Adipocyte (in vitro differentiated cells): ENCODE measurements around the gene MICAL2.
A peak's percentile ranks its signal among the peaks of the same experiment; 100 is the strongest.

Source experiments
- DNase-seq: peaks from one replicate; pipeline ENCODE4 v3.0.0-alpha.2; 2015; ENCODE audit warnings: low read depth
- H3K27me3 ChIP-seq: replicated peaks from 2 replicates; pipeline ENCODE4 v1.7.0; 2013; ENCODE audit warnings: mild to moderate bottlenecking, low read length, moderate library complexity; ENCODE audit not compliant: control insufficient read depth, insufficient read depth
- H3K36me3 ChIP-seq: 2 replicates; pipeline ENCODE4 v1.7.0; 2013; ENCODE audit warnings: low read length, mild to moderate bottlenecking, moderate library complexity; ENCODE audit not compliant: control insufficient read depth, insufficient read depth, severe bottlenecking
- H3K4me1 ChIP-seq: 2 replicates; pipeline ENCODE4 v1.7.0; 2013; ENCODE audit warnings: mild to moderate bottlenecking, low read length, moderate library complexity; ENCODE audit not compliant: control insufficient read depth, insufficient read depth
- H3K4me3 ChIP-seq: 2 replicates; pipeline ENCODE4 v1.7.0; 2013; ENCODE audit warnings: mild to moderate bottlenecking, low read length, moderate library complexity
- H3K9ac ChIP-seq: 2 replicates; pipeline ENCODE4 v1.7.0; 2013; ENCODE audit warnings: mild to moderate bottlenecking, low read length, moderate library complexity
- H3K9me3 ChIP-seq: 2 replicates; pipeline ENCODE4 v1.7.0; 2013; ENCODE audit warnings: mild to moderate bottlenecking, low read length, moderate library complexity; ENCODE audit not compliant: control insufficient read depth

Gene MICAL2

GRCh38 chr11:12242966-12243365 lies 132.6 kb downstream of the MICAL2 start:
- Histone ChIP-seq H3K9ac (no peak overlapping the region), H3K36me3 (peaks cover 11% of the 10 kb centered on the region), H3K4me3 (no peak overlapping the region), H3K9me3 (peaks cover 9% of the 10 kb centered on the region), H3K4me1 (peaks cover 35% of the 10 kb centered on the region), H3K27me3 (no peaks in the 10 kb centered on the region)
- no peak for DNase-seq

- H3K9me3 ChIP-seq, result peaks cover 9% of the 10 kb centered on the region
- peaks cover 11% of the 10 kb centered on the region for H3K36me3 ChIP-seq
- no peak overlapping the region for H3K4me3 ChIP-seq
- H3K9ac ChIP-seq, result no peak overlapping the region
- DNase-seq, result no peak
- H3K4me1 ChIP-seq, result peaks cover 36% of the 10 kb centered on the region
- H3K27me3 ChIP-seq, result no peaks in the 10 kb centered on the region
These were observed 133.1 kb downstream of the MICAL2 start for GRCh38 chr11:12243486-12243885.

GRCh38 chr11:12243911-12244550 lies 133.6 kb downstream of the MICAL2 start:
- H3K4me3 ChIP-seq, result no peak overlapping the region
- H3K27me3 ChIP-seq, result no peaks in the 10 kb centered on the region

GRCh38 chr11:12245091-12245490 lies 134.7 kb downstream of the MICAL2 start:
- Histone ChIP-seq H3K9me3 (no peaks in the 10 kb centered on the region), H3K4me3 (no peak overlapping the region), H3K4me1 (peaks cover 33% of the 10 kb centered on the region), H3K27me3 (no peaks in the 10 kb centered on the region), H3K36me3 (peaks cover 12% of the 10 kb centered on the region), H3K9ac (no peak overlapping the region)
- DNase-seq, result no peak

More at GRCh38 chr11:12243911-12244550, 133.6 kb downstream of the MICAL2 start:
- no peak for DNase-seq
- Histone ChIP-seq H3K9me3 (peaks cover 5% of the 10 kb centered on the region), H3K9ac (no peak overlapping the region), H3K36me3 (peaks cover 11% of the 10 kb centered on the region), H3K4me1 (peaks cover 38% of the 10 kb centered on the region)

GRCh38 chr11:12245549-12246016 lies 135.2 kb downstream of the MICAL2 start:
- H3K9ac ChIP-seq, result no peak overlapping the region
- H3K27me3 ChIP-seq, result no peaks in the 10 kb centered on the region
- no peaks in the 10 kb centered on the region for H3K9me3 ChIP-seq
- H3K4me1 ChIP-seq, result peaks cover 35% of the 10 kb centered on the region
- DNase-seq, result no peak
- H3K4me3 ChIP-seq, result no peak overlapping the region
- peaks cover 11% of the 10 kb centered on the region for H3K36me3 ChIP-seq

- Histone ChIP-seq H3K4me3 (no peak overlapping the region), H3K9me3 (no peaks in the 10 kb centered on the region), H3K4me1 (peaks cover 41% of the 10 kb centered on the region), H3K27me3 (no peaks in the 10 kb centered on the region), H3K36me3 (peaks cover 11% of the 10 kb centered on the region), H3K9ac (no peak overlapping the region)
- no peak for DNase-seq
These were observed 135.8 kb downstream of the MICAL2 start for GRCh38 chr11:12246147-12246546.

DNA sequence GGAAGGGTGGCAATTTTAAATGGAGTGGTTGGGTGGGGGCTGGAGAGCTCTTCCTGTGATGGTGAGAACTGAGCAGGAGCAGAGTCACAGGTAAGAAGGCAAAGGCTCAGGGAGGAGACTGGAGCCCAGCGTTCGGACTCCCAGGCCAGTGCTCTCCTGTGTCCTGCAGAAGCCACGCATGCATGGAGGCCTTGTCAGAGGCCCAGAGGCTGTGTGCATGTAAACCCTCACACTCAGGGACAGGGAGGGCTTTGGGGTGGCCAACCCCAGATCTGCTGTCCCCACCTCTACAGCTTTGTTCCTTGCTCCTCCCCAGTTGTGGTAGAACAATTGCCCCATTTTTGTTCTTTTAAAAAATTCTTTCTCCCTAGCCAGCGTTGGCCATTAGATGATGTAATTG lies 136.6 kb downstream of the MICAL2 start:
- no peak for DNase-seq
- H3K27me3 ChIP-seq, result no peaks in the 10 kb centered on the region
- H3K36me3 ChIP-seq, result peaks cover 11% of the 10 kb centered on the region
- peaks cover 42% of the 10 kb centered on the region for H3K4me1 ChIP-seq
- no peak overlapping the region for H3K4me3 ChIP-seq
- no peak overlapping the region for H3K9ac ChIP-seq
- no peaks in the 10 kb centered on the region for H3K9me3 ChIP-seq

- Histone ChIP-seq H3K36me3 (peaks cover 11% of the 10 kb centered on the region), H3K9me3 (no peaks in the 10 kb centered on the region), H3K9ac (no peak overlapping the region), H3K4me1 (peaks cover 42% of the 10 kb centered on the region), H3K4me3 (peak overlapping the region; percentile 20), H3K27me3 (no peaks in the 10 kb centered on the region)
- DNase-seq, result no peak
These were observed 137.3 kb downstream of the MICAL2 start for GRCh38 chr11:12247543-12248254.

DNA sequence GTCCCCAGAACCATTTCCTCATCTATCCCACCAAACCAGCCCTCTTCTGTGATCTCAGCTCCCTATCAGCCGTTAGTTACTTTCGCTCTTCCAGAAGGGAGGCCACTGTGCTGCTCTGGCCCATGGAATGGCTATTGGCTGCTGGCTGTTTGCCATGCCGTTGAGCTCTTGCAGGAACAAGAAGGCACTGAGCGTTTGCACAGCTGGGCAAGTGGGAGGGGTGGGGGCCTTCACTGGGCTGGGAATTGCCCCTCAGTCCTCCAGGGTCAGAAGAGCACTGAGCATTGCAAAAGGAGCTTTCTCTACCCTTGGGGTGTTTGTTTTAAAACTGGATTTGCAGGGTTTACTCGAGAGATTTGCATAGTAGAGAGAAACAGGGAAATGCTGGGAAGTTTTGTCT lies 137.9 kb downstream of the MICAL2 start:
- Histone ChIP-seq H3K9ac (no peak overlapping the region), H3K36me3 (peaks cover 11% of the 10 kb centered on the region), H3K27me3 (no peaks in the 10 kb centered on the region), H3K4me3 (peak overlapping the region; percentile 20), H3K4me1 (peaks cover 42% of the 10 kb centered on the region), H3K9me3 (no peaks in the 10 kb centered on the region)
- DNase-seq, result peak; percentile 36

GRCh38 chr11:12249590-12250260 lies 139.3 kb downstream of the MICAL2 start:
- DNase-seq, result no peak
- Histone ChIP-seq H3K4me3 (no peak overlapping the region), H3K27me3 (no peaks in the 10 kb centered on the region), H3K9me3 (no peaks in the 10 kb centered on the region), H3K9ac (no peak overlapping the region), H3K36me3 (peaks cover 11% of the 10 kb centered on the region), H3K4me1 (peaks cover 42% of the 10 kb centered on the region)
